Cardiac muscle cell (in vitro differentiated cells and primary cell): ENCODE measurements around the gene MLNR. TPM values are rescaled to one million over a fixed set of nuclear protein-coding genes. Genes with fewer than 3 reads are reported as not detected.

Experiments used
- DNase-seq, 2 donors: peaks; one replicate each; pipeline versions ENCODE4 v3.0.0 to v3.0.0-alpha.2; 2010 to 2017; ENCODE audit warnings: low read depth in 1 of 2, low spot score in 1 of 2
- H3K27ac ChIP-seq: fragments of 200-600 bp; sonication (generic); 2 replicates; pipeline ENCODE4 v1.5.1; 2016
- H3K27me3 ChIP-seq: fragments of 200-600 bp; sonication (generic); 2 replicates; pipeline ENCODE4 v1.6.0; 2016; ENCODE audit warnings: control low read depth
- H3K36me3 ChIP-seq: fragments of 200-600 bp; sonication (generic); 2 replicates; pipeline ENCODE4 v1.5.1; 2016; ENCODE audit warnings: control low read depth
- H3K4me1 ChIP-seq: fragments of 200-600 bp; sonication (generic); 2 replicates; pipeline ENCODE4 v1.8.1; 2017; ENCODE audit warnings: low read depth, mild to moderate bottlenecking, mixed run types
- H3K4me3 ChIP-seq: fragments of 200-600 bp; sonication (generic); 2 replicates; pipeline ENCODE4 v1.5.1; 2016; ENCODE audit warnings: mild to moderate bottlenecking
- H3K9me3 ChIP-seq: fragments of 200-600 bp; sonication (generic); 2 replicates; pipeline ENCODE4 v1.5.1; 2017; ENCODE audit warnings: low read depth, mild to moderate bottlenecking, control low read depth
- CTCF ChIP-seq: IDR thresholded peaks from 2 replicates; pipeline ENCODE4 v1.5.1; 2012; ENCODE audit warnings: low read depth, mild to moderate bottlenecking, low read length
- polyA plus RNA-seq: library from polyadenylated mRNA; unstranded; fragments of >200 nt; fragmentation: Nextera tagmentation; extraction: Ambion mirVana; gene quantifications from 2 replicates; pipeline ENCODE4 v1.2.1, GENCODE V29; 2016
- total RNA-seq: library from RNA; depleted of rRNA; stranded (reverse); fragments of >200 nt; gene quantifications from 2 replicates; pipeline ENCODE4 v1.2.3, GENCODE V29; 2016

Gene MLNR
- total RNA-seq, result not detected in 2 replicates
- polyA plus RNA-seq, result 0.14 TPM in 1 of 2 replicates, not detected in the other

- no peaks in the 10 kb centered on the region for H3K4me1 ChIP-seq
- no peaks in the 10 kb centered on the region for H3K36me3 ChIP-seq
- TF ChIP-seq CTCF, result no peak
- peaks cover 95% of the 10 kb centered on the region for H3K27me3 ChIP-seq
- H3K4me3 ChIP-seq, result peak within 1 kb of the TSS; percentile 24
- H3K27ac ChIP-seq, result no peak within 1 kb of the TSS
- no peaks in the 10 kb centered on the region for H3K9me3 ChIP-seq
- DNase-seq, result peak; percentile 48 to 49
Observed at GRCh38 chr13:49220036-49220855, at the start of gene MLNR. TSS of gene MLNR (plus strand) at chr13:49220338. CDS start at chr13:49220338, 0 bp downstream.

GRCh38 chr13:49171359-49171758 lies 48.8 kb upstream of the MLNR start:
- H3K27me3 ChIP-seq, result no peaks in the 10 kb centered on the region
- H3K9me3 ChIP-seq, result no peaks in the 10 kb centered on the region
- peaks cover 31% of the 10 kb centered on the region for H3K36me3 ChIP-seq
- no peak for TF ChIP-seq CTCF
- no peak for DNase-seq
- H3K4me1 ChIP-seq, result no peaks in the 10 kb centered on the region
- H3K27ac ChIP-seq, result no peak overlapping the region
- no peak overlapping the region for H3K4me3 ChIP-seq

- Histone ChIP-seq H3K4me1 (peaks cover 23% of the 10 kb centered on the region), H3K9me3 (no peaks in the 10 kb centered on the region), H3K27ac (peak overlapping the region; percentile 77), H3K36me3 (peaks cover 42% of the 10 kb centered on the region), H3K27me3 (no peaks in the 10 kb centered on the region), H3K4me3 (no peak overlapping the region)
- peak in 1 of 2 donors; percentile 3 for DNase-seq
- no peak for TF ChIP-seq CTCF
Observed at GRCh38 chr13:49183672-49184325, 36.3 kb upstream of the MLNR start.

- H3K36me3 ChIP-seq, result peaks cover 40% of the 10 kb centered on the region
- peak overlapping the region; percentile 77 for H3K27ac ChIP-seq
- no peak for TF ChIP-seq CTCF
- no peaks in the 10 kb centered on the region for H3K27me3 ChIP-seq
- no peaks in the 10 kb centered on the region for H3K9me3 ChIP-seq
- DNase-seq, result no peak
- H3K4me1 ChIP-seq, result peaks cover 23% of the 10 kb centered on the region
- H3K4me3 ChIP-seq, result no peak overlapping the region
Observed at GRCh38 chr13:49184621-49185020, 35.5 kb upstream of the MLNR start.

GRCh38 chr13:49185264-49185663 lies 34.9 kb upstream of the MLNR start:
- peaks cover 39% of the 10 kb centered on the region for H3K36me3 ChIP-seq
- no peaks in the 10 kb centered on the region for H3K9me3 ChIP-seq
- peaks cover 23% of the 10 kb centered on the region for H3K4me1 ChIP-seq
- no peak for DNase-seq
- H3K27ac ChIP-seq, result peak overlapping the region; percentile 77
- H3K4me3 ChIP-seq, result no peak overlapping the region
- no peaks in the 10 kb centered on the region for H3K27me3 ChIP-seq
- no peak for TF ChIP-seq CTCF
